Measurements from ENCODE around the gene PLXNB2. TPM values are rescaled to one million over a fixed set of nuclear protein-coding genes. Genes with fewer than 3 reads are reported as not detected.
A peak's percentile ranks its signal among the peaks of the same experiment; 100 is the strongest.

PLXNB2 gene
- total RNA-seq, 1 donor from 2014 or later = 86.2 TPM

DNA sequence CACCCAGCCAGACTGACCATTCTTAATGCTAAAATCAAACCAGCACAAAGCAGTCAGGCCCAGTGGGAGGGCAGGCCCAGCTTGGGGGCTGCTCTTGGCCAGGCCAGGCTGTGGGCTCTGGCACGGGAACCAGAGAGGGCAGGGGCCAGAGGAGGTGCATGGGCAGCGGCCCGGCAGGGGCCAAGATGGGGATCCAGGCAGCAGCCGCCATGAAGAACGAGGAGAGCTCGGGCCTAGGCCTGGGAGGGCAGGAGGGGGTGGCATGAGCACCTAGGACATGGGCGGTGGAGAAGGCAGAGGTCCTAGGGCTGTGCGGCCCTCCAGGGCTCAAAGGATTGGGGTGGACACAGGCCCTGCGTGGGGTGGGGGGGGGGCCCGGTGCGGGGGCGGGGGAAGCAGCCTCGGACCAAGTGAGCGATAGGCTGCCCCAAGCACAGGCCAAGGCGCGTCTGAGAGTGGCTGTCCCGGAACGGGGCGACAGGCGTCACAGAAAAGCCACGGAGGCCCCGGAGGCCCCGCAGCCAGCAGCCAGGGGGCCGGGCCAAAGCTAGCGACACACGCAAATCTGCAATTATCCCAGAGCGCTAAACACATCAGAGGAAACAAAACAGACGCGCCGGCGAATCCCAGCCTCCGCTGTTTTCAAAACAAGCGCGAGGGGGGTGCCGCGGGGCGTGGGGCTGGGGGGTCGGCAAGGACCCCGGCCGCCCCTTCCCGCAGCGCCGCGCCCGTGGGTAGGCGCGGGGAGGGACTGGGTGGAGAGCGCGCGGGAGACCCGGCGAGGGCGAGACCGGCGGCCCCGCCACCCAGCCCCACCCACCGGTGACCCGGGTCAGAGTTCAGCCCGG, 8.3 kb downstream of the PLXNB2 start:
- DNase-seq (ENCODE audit: low spot score) = no peak

- DNase-seq (ENCODE audit: low spot score) = no peak
Measured at GRCh38 chr22:50298266-50298637, 9.2 kb downstream of the PLXNB2 start.

- no peak for DNase-seq (ENCODE audit: low spot score)
Measured at GRCh38 chr22:50297510-50298265, 9.8 kb downstream of the PLXNB2 start.

GRCh38 chr22:50296658-50297490, 10.6 kb downstream of the PLXNB2 start:
- no peak for DNase-seq (ENCODE audit: low spot score)

DNA sequence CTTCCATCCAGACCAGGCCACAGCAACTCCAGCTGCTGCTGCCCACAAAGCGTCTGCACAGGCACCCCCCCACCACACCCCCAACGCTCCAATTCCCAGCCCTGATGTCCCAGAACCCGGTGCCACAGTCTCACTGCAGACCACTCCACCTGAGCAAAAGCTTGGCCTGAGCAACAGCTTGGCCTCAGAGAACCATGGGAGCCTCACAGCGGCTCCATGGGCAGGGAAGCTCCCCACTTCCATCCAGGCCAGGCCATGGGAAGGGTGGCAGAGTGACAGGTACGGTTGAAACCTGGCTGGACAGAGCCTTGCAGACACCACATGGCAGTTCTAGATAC, 13.2 kb downstream of the PLXNB2 start:
- DNase-seq (ENCODE audit: low spot score) = no peak

DNA sequence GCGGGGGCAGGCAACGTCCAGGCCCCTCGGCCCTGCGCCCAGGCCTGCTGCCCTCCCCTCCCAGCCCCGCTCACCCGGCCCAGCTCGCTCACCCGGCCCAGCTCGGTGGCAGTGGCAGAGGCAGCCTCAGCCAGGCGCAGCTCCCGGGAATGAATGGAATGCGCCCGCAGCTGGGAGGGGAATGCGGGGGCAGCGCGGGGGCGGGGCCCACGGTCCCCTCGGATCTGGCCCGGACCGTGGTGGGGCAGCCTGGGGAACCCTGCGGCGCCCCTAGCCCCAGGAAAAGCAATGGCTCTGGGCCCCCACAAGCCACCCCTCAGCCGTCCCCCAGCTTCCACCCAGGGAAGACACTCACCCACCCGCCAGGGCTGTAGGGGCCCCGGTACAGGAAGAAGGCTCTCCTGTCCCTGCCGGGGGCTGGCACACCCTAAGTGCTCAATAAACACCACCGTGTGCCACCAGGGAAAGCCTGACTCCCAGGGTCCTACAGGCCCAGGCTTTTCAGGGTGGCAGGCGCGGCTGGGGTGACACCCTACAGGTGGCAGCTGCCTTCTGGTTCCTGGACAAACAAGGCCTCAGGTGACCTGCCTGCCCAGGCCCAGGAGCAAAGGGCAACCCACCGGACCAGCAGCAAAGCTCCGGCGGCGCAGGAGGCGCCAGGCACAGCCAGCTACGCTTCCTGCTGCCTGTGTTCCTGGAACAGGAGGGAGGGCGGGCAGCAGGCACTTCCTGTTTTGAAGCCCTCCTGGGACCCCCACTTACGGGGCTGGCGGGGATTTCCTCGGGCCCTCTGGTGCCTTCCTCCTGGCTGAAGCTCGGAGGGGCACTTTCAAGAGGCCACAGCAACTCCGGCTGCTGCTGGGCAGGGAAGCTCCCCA, 13.8 kb downstream of the PLXNB2 start:
- DNase-seq (ENCODE audit: low spot score) = peak; percentile 82

GRCh38 chr22:50292643-50293440, 14.6 kb downstream of the PLXNB2 start:
- no peak for DNase-seq (ENCODE audit: low spot score)

DNA sequence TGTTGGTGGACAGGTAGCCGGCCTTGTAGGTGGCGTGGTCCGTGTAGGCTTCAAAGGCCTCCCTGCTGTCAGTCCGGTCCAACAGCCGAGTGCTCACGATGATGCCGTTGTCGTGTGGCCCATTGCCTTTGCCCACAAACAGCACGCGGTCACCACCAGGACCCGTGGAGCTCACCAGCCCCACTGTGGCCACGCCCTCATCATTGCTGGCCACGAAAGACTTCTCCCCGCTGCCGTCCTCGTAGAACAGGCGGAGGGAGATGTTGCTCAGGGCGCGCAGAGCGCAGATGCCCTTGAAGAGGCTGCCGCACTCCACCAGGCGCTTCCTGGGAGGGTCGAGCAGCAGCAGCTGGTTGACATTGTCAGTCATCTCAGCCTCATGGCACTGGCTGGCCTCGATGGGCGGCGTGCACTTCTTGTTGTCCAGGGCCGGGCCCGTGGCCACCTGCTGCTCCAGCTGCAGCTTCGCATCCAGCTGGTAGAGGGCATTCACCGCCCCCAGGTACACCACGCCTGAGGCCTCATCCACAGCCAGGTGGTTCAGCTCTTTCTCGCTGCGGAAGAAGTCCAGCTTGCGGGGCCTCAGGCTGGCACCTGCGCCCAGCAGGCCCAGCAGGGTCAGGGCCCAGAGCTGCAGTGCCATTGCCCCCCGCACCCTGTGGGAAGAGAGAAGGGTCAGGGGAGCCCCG, 17.4 kb downstream of the PLXNB2 start:
- no peak for DNase-seq (ENCODE audit: low spot score)

DNA sequence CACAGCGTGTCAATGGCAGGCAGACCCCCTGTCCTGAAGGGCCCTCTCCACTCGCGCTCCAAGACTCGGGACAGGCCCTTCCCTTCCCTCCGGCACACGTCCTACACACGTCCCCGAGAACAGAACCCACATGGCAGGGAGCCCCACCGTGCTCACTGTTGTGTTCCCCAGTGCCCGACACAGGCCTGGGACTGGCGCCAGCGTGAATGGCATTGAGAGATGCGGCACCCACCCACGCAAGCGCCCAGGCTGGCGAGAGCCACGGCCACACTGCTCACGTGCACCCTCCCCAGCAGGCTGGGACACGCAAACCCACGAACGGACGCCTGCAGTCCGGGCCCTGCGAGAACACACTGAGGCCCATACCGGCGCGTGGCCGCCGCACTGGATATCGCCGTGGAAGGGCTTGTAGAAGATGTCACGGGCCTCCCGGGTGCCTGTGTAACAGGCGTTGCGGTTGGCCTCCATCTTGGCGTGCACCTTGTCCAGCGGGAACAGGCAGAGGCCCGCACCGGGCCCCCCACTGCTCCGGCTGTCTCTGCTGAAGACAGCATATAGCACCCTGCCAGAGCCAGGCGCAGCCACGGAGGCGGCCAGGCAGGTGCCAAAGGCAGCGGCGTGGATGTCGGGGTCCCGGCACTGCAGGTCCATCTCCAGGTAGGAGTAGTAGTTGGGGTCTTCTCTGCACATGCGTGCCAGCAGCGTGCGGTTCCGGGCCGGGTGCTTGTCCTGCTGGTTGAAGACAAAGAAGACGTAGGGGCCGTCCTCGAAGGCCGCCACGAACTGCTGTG, 18.1 kb downstream of the PLXNB2 start:
- no peak for DNase-seq (ENCODE audit: low spot score)

DNA sequence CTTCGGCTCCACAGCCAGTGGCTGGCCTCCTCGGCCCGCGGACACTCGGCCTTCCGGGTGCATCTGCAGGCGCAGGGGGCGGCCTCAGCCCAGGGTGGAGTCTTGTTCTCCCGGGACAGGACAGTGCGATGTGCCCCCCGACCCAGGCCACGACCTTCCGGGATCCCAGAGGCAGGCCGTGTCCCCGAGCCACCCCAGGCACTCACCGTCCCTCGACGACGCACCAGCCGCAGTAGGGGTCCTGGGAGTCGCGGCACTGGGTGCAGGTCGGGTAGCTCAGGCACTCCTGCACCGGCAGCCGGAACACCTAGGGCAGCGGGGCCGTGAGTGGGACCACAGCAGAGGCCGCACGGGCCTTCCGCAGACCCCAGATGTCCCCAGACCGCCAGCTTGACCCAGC, 19.7 kb downstream of the PLXNB2 start:
- DNase-seq (ENCODE audit: low spot score) = no peak

- DNase-seq (ENCODE audit: low spot score) = no peak
Measured at GRCh38 chr22:50286701-50287318, 20.6 kb downstream of the PLXNB2 start.

- DNase-seq (ENCODE audit: low spot score) = no peak
Measured at GRCh38 chr22:50286275-50286674, 21.2 kb downstream of the PLXNB2 start.

- DNase-seq (ENCODE audit: low spot score) = no peak
Measured at GRCh38 chr22:50285568-50286229, 21.7 kb downstream of the PLXNB2 start.

GRCh38 chr22:50284479-50284878, 23.0 kb downstream of the PLXNB2 start:
- no peak for DNase-seq (ENCODE audit: low spot score)

- no peak for DNase-seq (ENCODE audit: low spot score)
Measured at GRCh38 chr22:50283821-50284220, 23.6 kb downstream of the PLXNB2 start.

- peak; percentile 74 for DNase-seq (ENCODE audit: low spot score)
Measured at GRCh38 chr22:50282361-50283155, 24.9 kb downstream of the PLXNB2 start.

GRCh38 chr22:50281957-50282356, 25.5 kb downstream of the PLXNB2 start:
- DNase-seq (ENCODE audit: low spot score) = no peak

Data from umbilical cord (tissue), 2 donors.